BJ (cell line): ENCODE results near the gene CDH1. TPM values are rescaled to one million over a fixed set of nuclear protein-coding genes. Genes with fewer than 3 reads are reported as not detected.

ENCODE experiments used
- CTCF ChIA-PET: fragments of 350-600 bp; formaldehyde crosslinking; extraction: SDS; loops from one replicate; lab custom pipeline; 2021; ENCODE audit warnings: antibody characterized with exemption, inconsistent platforms; lab: Yijun Ruan, JAX
- POLR2A ChIA-PET: fragments of 300-600 bp; sonication (Branson Sonifier 250); formaldehyde crosslinking; extraction: SDS; loops from one replicate; lab custom pipeline; 2021; ENCODE audit warnings: antibody characterized with exemption; lab: Charles Lee
- DNase-seq: peaks from one replicate; pipeline ENCODE4 v3.0.0-alpha.2; 2011; ENCODE audit warnings: low read depth
- H3K27me3 ChIP-seq: 2 replicates; pipeline ENCODE4 v1.6.0; 2011; ENCODE audit warnings: low read length; ENCODE audit not compliant: control insufficient read depth, insufficient read depth
- H3K36me3 ChIP-seq: 2 replicates; pipeline ENCODE4 v1.5.1; 2011; ENCODE audit warnings: low read length; ENCODE audit not compliant: control insufficient read depth, insufficient read depth
- H3K4me3 ChIP-seq: 2 replicates; pipeline ENCODE4 v1.5.1; 2011; ENCODE audit warnings: low read depth, mild to moderate bottlenecking, control low read depth, low read length
- CTCF ChIP-seq: IDR thresholded peaks from 2 replicates; pipeline ENCODE4 v1.5.1; 2011; ENCODE audit warnings: low read depth, mild to moderate bottlenecking, control low read depth, inconsistent platforms, low read length, moderate library complexity; ENCODE audit not compliant: insufficient read depth
- polyA plus RNA-seq: library from polyadenylated mRNA; depleted of rRNA; stranded (reverse); fragments of >200 nt; gene quantifications from 2 replicates; pipeline ENCODE4 v1.2.3, GENCODE V29; 2011

Gene CDH1
- polyA plus RNA-seq, 1 experiment = 0.26 TPM

GRCh38 chr16:68857479-68857878 is 120.4 kb downstream of the CDH1 start:
- CTCF ChIA-PET = interaction anchor here (1.2 to 1.3 kb wide), 2 partner anchors 10 to 13 kb away, joined by 3 to 5 read pairs; no protein-coding TSS in a partner anchor

GRCh38 chr16:68859828-68860227 is 122.7 kb downstream of the CDH1 start:
- TF ChIP-seq CTCF = no peak

More at GRCh38 chr16:68857479-68857878, 120.4 kb downstream of the CDH1 start:
- H3K36me3 ChIP-seq = peaks cover 2% of the 10 kb centered on the region
- DNase-seq = no peak
- no peak for TF ChIP-seq CTCF
- POLR2A ChIA-PET = no interaction called here
- H3K4me3 ChIP-seq = no peak overlapping the region
- no peaks in the 10 kb centered on the region for H3K27me3 ChIP-seq

GRCh38 chr16:68860978-68861892 is 124.1 kb downstream of the CDH1 start:
- H3K36me3 ChIP-seq = peaks cover 2% of the 10 kb centered on the region
- POLR2A ChIA-PET = no interaction called here
- no peak for DNase-seq
- CTCF ChIA-PET = interaction anchor here (1.5 to 1.8 kb wide), 2 partner anchors 14 to 47 kb away, joined by 3 to 9 read pairs; no protein-coding TSS in a partner anchor
- no peak for TF ChIP-seq CTCF
- H3K27me3 ChIP-seq = no peaks in the 10 kb centered on the region
- H3K4me3 ChIP-seq = no peak overlapping the region

More at GRCh38 chr16:68859828-68860227, 122.7 kb downstream of the CDH1 start:
- Histone ChIP-seq H3K36me3 (peaks cover 2% of the 10 kb centered on the region), H3K4me3 (no peak overlapping the region), H3K27me3 (no peaks in the 10 kb centered on the region)
- no peak for DNase-seq
- CTCF ChIA-PET = no interaction called here
- POLR2A ChIA-PET = no interaction called here

- Histone ChIP-seq H3K36me3 (no peaks in the 10 kb centered on the region; the same call in none of the 2 replicates), H3K4me3 (no peak overlapping the region), H3K27me3 (no peaks in the 10 kb centered on the region)
- no peak for TF ChIP-seq CTCF
- DNase-seq = no peak
- ChIA-PET CTCF (no interaction called here), POLR2A (no interaction called here)
Measured at GRCh38 chr16:68866933-68867332, 129.8 kb downstream of the CDH1 start.

GRCh38 chr16:68869492-68870088 is 132.5 kb downstream of the CDH1 start:
- ChIA-PET POLR2A (no interaction called here), CTCF (interaction anchor here (0.9 to 1.0 kb wide), 3 partner anchors 9 to 279 kb away, joined by 3 read pairs; no protein-coding TSS in a partner anchor)
- Histone ChIP-seq H3K27me3 (no peaks in the 10 kb centered on the region), H3K4me3 (no peak overlapping the region), H3K36me3 (peaks cover 2% of the 10 kb centered on the region; the same call in 1 of the 2 replicates)
- TF ChIP-seq CTCF = no peak
- no peak for DNase-seq
